Activated T-helper 9 cell treated with anti-CD3 and anti-CD28 coated beads, Interleukin-2, amount 50 U/mL, for 16 hours (primary cell): ENCODE results near the gene PXYLP1.

Source experiments
- DNase-seq: peaks from one replicate; pipeline ENCODE4 v3.0.0-alpha.2; 2020; ENCODE audit warnings: low read depth

PXYLP1 gene

GRCh38 chr3:141273700-141274410, 42.2 kb downstream of the PXYLP1 start:
- no peak for DNase-seq

- DNase-seq, result no peak
Observed at GRCh38 chr3:141274411-141275031, 42.9 kb downstream of the PXYLP1 start.

DNA sequence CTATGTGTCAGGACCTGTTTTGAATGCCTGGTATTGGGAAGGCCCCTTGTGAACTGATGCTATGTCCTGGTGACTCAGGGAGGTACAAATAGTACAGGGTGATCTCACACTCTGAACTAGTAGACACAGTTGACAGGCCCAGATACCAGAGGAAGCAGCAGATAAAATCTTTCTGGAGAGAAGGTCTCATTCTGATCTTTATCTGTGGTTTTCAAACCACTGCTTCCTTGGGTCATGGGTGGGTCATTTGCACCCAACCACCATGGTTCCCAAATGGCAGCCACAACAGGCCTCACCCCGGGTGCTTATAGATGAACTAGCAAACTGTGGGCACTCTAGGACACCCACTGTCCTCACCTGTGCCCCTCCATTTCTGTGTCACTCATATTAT, 43.4 kb downstream of the PXYLP1 start:
- DNase-seq, result no peak

- DNase-seq, result no peak
Observed at GRCh38 chr3:141275511-141275910, 43.9 kb downstream of the PXYLP1 start.

- DNase-seq, result no peak
Observed at GRCh38 chr3:141275973-141276372, 44.3 kb downstream of the PXYLP1 start.

- no peak for DNase-seq
Observed at GRCh38 chr3:141276398-141276797, 44.8 kb downstream of the PXYLP1 start.

DNA sequence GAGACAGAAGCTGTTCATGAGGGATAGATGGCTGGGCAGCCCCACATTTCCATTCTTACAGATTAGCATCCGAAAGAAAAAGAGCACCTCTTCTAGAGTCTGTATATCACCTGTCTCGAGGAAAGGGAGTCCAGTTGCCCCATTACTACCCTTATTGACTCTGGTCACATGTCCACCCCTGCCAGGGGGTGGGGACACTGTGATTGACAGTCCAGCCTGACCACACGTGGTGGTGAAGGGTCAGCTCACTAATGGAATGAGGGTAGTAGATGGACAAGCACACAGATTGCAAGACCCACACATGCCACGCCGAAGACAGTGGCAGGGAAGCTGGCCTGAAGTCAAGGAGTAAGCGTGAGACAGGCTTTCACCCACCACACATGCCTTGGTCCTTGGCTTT, 45.8 kb downstream of the PXYLP1 start:
- no peak for DNase-seq

DNA sequence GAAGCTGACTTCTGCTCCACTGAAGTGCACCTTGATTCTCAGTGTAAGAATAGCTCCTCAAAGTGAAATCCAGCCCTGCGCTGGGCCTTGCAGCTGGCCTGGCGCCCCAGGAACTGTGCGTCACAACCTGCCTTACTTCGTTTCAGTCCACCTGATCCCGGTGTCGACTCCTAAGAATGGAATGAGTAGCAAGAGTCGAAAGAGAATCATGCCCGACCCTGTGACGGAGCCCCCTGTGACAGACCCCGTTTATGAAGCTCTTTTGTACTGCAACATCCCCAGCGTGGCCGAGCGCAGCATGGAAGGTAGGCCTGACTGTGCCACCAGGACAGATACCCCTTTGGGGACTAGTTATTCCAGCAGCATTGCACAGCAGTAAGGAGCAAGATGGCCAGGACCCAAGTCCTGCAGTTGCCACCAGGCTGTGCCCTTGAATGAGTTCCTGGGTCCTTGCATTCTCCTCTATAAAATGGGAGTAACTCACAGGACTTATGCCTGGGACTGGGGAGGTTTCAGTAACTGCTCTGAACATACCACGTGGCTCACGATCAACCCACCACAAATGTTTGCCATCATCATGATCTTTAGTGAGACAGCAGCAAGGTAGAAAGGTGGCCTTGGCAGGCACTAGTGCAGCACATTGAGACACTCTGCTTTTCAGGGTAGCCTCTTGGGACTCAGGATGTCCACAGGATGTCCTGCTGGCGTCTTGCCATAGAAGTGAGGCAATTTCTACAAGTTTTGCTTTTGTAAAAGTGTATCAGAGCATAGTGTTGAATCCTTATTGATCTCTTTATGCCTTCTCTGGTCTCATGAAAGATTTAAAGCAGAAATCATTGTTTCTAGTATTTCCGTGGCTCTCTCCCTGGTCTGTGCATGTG, 46.8 kb downstream of the PXYLP1 start:
- no peak for DNase-seq

GRCh38 chr3:141279077-141279967, 47.7 kb downstream of the PXYLP1 start:
- DNase-seq, result no peak

DNA sequence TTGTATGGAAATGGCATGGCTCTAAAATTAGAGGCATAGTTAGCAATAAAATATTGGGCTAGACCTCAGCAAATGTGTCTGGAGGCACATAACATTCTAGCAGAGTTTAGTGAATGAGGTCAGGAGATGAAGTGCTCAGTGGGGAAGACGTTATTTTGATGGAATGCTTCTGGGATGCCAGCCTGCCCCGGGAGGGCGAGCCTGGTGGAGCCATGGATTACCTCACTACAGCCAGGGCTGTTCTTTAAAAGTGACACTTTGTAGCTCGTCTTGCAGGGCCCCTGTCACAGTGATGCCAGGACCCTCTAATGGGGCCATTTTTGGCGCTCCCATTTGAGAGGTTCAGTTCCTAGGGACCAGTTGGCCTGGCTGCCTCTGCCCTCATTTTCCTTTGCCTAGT, 48.5 kb downstream of the PXYLP1 start:
- DNase-seq, result no peak

DNA sequence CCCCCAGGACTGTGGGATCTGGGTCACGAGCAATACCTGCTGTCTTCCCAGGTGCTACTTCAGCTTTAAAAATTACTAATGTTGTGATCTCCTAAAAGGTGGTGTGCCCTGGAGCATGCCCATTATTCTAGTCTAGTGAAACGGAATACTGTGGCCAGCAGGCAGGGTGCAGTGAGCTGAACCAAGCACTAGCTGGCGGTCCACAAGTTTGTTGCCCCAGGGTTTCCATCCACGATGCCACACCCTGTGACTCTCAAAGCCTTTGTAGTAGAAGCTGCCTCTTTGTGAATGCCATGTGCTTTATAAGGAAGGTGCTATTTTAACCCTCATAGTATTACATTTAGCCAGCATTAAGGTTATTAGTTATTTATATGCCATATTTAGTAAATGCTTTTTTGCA, 49.1 kb downstream of the PXYLP1 start:
- DNase-seq, result no peak

DNA sequence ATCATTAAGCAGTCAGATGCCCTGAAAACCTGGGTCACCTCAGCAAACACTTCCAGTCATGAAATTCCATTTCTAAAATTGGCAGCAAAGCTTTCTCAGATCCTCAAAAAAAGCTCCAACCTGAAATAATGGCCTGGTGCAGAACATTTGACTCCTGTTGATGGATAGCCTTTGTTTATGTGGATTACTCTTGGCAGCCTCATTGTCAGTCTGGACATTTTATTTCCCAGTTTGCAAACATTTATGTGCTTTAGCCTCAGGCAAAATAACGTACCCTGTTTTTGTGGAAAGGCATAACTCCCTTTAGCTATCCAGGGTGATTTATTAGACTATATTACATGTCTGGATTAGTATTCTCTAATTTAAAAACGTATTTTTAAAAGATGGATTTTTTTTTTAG, 53.9 kb downstream of the PXYLP1 start:
- DNase-seq, result no peak

DNA sequence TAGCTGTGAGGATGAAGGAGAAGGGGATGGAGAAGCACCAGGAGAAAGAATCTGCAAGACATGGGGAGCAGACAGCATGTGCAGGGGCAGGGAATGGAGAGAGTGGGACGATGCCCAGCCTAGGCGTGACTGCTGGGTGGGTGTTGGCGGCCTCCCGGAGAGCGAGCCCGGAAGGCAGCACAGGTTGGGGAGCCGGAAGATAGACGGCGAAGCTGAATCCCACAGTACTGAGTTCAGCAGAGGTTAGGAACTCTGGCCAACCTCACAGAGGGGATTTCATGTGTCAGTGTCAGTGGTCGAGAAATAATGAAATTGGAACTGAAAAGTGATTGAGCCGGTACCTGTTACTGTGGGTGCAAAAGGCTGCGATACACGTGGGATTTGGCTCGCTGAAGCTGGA, 55.2 kb downstream of the PXYLP1 start:
- no peak for DNase-seq

DNA sequence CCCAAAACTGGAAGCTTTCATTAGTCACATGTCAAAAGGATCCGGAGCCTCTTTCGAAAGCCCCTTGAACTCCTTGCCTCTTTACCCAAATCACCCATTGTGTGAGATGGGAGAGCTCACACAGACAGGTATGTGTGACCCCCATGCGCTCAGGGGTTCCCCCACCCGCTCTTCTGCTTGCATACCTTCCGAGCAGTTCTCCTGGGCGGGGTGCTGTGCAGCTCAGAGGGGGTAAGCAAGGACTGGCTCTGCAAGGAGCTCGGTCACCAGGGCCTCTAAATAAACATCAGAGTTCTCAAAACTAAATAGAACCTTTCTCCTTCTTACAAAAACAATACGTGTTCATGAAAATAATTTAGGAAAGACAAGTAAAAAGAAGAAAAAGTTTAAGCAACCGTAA, 55.7 kb downstream of the PXYLP1 start:
- no peak for DNase-seq

DNA sequence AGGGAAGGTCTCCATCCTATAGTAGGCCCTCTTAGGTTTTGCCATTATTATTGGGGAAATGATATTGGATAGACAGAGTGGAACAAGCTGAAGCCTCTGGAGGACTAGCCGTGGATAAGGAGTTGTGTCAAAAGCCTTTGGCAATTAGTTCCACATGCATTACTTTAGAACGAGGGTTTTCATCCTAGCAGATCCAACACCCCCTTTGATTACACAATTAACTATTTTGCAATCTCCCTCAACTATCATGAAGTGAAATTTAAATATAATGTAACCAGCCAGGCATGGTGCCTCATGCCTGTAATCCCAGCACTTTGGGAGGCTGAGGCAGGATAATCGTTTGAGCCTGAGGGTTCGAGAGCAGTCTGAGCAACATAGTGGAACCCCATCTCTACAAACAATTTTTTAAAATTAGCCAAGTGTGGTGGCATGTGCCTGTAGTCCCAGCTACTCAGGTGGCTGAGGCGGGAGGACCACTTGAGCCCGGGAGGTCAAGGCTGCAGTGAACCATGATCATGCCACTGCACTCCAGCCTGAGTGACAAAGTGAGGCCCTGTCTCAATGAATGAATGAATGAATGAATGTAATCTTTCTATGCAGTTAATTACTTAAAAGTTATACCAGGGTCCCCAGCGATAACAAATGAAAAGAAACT, 56.8 kb downstream of the PXYLP1 start:
- DNase-seq, result no peak

- DNase-seq, result no peak
Observed at GRCh38 chr3:141289228-141289772, 57.7 kb downstream of the PXYLP1 start.

DNA sequence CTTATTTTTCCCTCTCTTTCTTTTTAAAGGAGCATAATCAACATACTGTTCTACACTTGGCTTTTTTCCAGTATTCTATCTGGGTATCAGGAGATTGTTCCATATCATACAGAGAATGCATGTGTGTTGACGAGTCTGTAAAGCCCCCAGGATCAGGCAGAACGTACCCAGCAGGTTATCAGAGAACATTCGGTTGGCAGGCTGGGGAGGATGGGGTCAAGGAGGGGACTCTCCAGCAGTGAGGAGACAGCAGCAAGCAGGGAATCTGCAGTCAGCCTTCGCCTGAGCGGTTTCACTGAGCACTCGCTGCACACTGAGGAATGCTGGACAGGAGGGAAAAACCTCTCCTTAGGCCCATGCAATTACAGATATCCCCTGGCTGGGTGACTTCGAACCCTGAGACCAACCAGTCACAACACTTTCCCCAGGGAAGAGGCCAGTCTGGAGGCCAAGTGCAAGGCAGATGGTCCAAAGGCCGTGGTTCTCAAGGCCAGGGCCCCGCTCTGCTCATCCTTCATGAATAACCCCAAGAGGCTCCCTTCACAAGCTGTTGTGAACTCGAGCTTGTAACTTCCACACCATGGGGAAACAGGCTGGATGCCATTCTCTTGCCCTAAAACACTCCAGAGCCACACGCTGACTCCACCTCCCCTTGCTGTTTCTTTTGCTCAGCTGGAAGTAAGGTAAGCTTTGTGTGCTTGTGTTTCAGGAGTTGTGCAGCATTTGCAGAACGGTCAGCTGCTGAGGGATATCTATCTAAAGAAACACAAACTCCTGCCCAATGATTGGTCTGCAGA, 60.1 kb downstream of the PXYLP1 start:
- DNase-seq, result no peak

DNA sequence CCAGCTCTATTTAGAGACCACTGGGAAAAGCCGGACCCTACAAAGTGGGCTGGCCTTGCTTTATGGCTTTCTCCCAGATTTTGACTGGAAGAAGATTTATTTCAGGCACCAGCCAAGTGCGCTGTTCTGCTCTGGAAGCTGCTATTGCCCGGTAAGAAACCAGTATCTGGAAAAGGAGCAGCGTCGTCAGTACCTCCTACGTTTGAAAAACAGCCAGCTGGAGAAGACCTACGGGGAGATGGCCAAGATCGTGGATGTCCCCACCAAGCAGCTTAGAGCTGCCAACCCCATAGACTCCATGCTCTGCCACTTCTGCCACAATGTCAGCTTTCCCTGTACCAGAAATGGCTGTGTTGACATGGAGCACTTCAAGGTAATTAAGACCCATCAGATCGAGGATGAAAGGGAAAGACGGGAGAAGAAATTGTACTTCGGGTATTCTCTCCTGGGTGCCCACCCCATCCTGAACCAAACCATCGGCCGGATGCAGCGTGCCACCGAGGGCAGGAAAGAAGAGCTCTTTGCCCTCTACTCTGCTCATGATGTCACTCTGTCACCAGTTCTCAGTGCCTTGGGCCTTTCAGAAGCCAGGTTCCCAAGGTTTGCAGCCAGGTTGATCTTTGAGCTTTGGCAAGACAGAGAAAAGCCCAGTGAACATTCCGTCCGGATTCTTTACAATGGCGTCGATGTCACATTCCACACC, 60.9 kb downstream of the PXYLP1 start:
- no peak for DNase-seq

- no peak for DNase-seq
Observed at GRCh38 chr3:141294301-141294700, 62.7 kb downstream of the PXYLP1 start.

- DNase-seq, result no peak
Observed at GRCh38 chr3:141294848-141295247, 63.2 kb downstream of the PXYLP1 start.
